GM19455 (cell line): ENCODE data around the gene SESN3.
"Not testable (repeated sequence)": the region's sequence is repeated elsewhere in the genome, so short reads cannot be mapped to it uniquely, and the experiment has no call there.

ENCODE experiments used
- ATAC-seq: cut with Tn5 transposase; IDR thresholded peaks from one replicate; pipeline ENCODE4 v1.9.1; 2021; ENCODE audit not compliant: unreplicated experiment

The SESN3 gene

DNA sequence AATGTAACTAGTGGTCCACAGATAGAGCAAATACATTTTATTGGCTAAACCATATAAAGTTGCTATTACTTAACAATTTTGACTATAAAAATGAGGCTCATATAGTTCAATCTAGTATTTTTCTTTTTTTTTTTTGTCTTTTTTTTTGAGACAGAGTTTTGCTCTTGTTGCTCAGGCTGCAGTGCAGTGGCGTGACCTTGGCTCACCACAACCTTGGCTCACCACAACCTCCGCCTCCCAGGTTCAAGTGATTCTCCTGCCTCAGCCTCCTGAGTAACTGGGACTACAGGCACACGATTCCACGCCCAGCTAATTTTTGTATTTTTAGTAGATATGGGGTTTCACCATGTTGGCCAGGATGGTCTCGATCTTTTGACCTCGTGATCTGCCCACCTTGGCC is 3.9 kb downstream of the SESN3 start:
- ATAC-seq, result not testable (repeated sequence)

GRCh38 chr11:95222817-95223216 is 8.2 kb downstream of the SESN3 start:
- ATAC-seq, result no peak

- no peak for ATAC-seq
Measured at GRCh38 chr11:95219599-95219998, 11.4 kb downstream of the SESN3 start.

DNA sequence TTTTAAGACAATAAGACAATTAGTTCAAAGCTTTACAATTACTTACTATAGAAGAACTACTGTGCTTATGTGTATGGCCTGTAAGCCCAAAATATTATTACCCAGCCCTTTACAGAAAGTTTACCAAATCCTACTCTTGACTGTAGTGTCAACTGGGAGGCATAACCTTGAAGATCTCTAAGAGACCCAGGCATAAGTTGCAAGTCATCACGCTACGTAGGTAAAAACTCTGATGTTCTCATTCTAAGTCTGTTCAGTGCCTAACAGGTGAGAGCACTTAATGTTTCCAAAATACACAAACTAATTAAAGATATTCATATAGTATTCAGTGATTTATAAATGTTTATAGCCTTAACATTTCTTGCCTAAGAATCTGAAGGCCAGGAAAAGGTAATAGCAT is 12.9 kb downstream of the SESN3 start:
- no peak for ATAC-seq

- no peak for ATAC-seq
Measured at GRCh38 chr11:95212609-95213008, 18.4 kb downstream of the SESN3 start.

GRCh38 chr11:95209535-95209934 is 21.5 kb downstream of the SESN3 start:
- not testable (repeated sequence) for ATAC-seq

DNA sequence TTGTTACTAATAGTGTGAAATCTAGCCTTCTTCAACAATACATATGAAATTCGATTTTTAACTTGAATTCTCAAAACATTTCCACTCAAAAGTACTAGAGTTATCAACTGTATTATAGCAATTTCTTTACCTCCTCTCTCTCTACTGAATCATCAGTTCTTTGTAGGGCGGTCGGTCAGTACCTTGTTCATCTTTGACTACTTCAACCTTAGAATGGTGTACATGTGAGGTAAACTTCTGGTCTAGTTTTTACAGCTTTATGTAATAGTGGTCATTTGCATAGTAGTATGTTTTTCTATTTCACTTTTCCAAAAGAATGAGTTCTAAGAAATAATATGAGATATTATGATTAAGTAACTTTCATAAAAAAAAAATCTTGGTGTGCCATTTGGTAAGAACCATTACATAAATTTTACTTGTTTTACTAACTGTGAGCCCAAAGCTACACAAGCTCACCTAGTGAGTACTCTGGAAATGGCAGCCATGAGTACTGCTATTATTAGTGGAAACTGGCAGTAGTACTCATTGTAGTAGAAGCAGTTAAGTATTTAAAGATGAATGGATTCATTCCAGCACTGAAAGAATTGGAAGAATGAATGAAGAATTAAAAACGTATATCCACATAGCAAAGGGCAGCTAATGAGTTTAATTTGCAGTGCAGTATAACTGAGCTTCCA is 30.1 kb downstream of the SESN3 start:
- no peak for ATAC-seq

DNA sequence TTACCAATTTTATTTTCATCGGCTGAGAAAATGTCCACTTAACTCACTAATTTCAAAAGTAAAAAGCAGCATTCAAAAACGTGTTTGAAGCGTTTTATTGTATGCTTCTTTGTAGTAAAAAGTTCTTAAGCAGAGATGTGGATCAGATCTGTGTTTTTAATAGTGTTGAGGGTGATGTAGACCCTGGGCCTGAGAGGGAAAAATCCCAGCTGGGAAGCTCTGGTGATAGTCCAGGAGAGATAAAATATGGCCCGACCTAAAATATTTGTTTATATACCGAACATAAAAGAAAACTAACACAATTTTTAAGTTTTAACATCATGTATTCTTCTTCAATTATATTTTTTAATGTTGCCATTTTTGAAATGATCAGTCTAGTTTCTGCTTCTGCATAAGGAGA is 35.2 kb downstream of the SESN3 start:
- no peak for ATAC-seq

- no peak for ATAC-seq
Measured at GRCh38 chr11:95193541-95193940, 37.5 kb downstream of the SESN3 start.

DNA sequence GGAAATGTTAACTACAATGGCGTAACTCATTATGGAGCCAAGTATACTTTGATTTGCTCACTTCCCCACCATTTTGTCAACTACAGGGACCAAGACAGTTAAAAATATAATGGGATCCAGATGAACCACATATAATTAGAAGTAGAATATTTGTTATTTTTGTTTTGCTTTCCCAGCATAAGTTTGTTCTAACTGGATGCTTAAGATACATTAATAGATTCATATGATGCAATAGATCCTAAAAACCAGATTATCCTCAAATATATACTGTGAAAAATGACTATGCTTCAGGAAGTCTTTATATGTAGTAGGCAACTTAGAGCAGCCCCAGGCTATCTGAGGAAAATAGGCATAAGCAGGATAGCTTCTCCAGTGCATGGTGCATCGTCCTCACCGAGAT is 38.3 kb downstream of the SESN3 start:
- no peak for ATAC-seq

DNA sequence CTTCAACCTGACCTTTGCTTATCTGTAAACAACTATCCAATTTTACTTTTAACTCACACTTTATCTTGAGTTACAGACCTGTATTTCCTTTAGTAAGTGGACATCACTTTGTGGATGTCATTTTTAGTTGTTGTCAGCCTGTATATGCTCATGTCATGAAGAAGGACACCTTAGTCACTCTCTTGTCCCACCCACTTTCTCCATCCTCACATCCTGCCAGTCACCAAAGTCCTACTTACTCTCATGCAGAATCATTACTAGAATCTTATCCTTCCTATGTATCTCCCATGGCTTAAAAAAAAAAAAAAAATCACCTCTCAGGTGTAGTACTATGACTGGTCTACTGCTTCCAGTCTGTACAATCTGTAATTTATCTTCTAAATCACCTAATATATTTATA is 43.3 kb downstream of the SESN3 start:
- no peak for ATAC-seq

DNA sequence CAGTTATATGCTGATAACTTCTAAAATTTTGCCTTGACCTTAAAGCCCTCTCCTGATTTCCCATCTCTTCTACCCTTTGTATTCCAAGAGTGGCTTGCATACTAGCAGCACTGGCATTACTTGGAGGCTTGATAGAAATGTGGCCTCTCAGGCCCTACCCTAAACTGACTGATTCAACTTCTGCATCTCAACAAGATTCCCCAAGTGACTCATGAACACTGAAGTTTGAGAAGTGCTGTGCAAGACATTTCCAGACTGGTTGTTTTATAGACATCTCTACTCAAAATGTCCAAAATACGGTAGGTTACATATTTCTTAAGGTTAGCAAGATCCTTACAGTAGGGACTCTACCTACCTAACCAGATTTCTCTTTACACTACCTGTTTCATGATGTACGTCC is 48.6 kb downstream of the SESN3 start:
- no peak for ATAC-seq

DNA sequence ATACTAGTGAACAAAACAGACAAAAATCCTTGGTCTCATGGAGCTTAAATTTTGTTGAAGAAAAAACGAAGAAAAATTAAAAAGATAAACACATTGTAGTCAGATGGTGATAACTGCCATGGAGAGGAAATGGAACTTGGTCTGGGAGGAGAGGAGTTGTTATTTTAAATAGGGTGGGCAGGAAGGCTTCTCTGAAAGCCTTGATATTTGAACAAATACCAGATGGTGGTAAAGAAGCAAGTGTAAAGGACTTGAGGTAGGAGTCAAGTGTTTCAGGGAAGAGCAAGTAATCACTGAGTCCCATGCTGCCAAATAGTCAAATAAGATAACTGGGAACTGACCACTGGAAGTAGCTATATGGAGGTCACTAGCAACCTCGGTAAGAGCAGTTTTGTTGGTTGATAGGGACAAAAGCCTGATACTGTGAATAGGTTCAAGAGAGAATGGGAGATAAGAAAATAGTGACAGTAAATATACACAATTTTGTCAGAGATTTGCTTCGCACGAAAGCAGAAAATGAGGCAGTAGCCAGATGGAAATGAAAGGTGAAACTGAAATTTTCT is 55.1 kb downstream of the SESN3 start:
- no peak for ATAC-seq

DNA sequence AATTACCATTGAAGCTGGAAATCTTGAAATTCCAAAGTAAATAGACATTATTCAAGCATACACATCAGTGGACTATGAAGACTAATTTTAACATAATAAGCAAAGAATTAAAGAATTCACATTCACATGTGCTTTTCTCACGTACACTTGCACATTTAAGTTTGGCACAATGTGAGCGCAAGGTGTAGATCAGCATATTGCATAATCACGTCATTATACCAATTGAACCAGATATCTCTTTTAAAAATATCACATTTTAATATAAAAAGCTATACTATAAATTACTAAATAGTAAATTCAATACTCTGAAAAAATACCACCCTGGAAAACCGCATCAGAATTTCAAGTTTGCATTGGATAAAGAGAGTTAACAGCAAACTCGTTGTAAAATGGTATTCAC is 60.7 kb downstream of the SESN3 start:
- ATAC-seq, result no peak

- no peak for ATAC-seq
Measured at GRCh38 chr11:95166781-95167180, 64.2 kb downstream of the SESN3 start.

GRCh38 chr11:95165638-95166037 is 65.4 kb downstream of the SESN3 start:
- no peak for ATAC-seq

DNA sequence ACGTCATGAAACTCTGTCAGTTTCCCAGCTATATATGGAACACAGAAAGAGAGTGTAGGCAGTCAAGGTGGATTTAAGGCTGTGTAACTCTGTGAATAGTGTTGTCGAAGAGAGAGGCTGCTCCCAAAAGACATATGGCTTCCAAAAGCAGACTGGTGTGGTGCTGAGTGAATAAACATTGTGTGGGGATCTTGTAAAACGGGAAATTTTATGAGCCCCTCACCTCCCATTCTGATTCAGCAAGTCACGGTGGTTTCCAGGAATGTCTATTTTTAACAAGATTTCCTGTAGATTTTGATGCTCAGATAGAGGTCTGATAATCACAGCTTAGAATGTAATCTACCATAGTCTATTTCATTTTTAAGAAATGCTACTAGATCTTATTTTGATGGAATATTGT is 67.9 kb downstream of the SESN3 start:
- ATAC-seq, result no peak

GRCh38 chr11:95161248-95161647 is 69.8 kb downstream of the SESN3 start:
- no peak for ATAC-seq

DNA sequence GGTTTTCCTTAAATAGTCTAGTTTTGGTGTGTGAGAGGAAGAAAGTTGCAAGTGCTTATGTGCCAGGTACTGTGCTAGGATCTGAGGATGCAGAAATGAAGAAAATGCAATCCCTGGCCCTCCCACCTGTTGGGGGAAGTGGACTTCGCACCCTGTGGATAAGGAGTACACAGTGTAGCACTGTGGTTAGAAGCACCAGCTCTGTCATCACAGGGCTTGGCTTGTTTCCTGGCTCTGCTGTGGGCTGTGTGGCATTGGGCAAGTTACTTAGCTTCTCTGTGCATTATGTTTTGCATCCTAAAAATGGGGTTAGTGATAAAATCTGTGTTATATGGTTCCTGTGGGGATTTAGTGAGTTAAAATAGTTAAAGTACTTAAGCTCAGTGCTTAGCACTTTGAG is 73.2 kb downstream of the SESN3 start:
- no peak for ATAC-seq

DNA sequence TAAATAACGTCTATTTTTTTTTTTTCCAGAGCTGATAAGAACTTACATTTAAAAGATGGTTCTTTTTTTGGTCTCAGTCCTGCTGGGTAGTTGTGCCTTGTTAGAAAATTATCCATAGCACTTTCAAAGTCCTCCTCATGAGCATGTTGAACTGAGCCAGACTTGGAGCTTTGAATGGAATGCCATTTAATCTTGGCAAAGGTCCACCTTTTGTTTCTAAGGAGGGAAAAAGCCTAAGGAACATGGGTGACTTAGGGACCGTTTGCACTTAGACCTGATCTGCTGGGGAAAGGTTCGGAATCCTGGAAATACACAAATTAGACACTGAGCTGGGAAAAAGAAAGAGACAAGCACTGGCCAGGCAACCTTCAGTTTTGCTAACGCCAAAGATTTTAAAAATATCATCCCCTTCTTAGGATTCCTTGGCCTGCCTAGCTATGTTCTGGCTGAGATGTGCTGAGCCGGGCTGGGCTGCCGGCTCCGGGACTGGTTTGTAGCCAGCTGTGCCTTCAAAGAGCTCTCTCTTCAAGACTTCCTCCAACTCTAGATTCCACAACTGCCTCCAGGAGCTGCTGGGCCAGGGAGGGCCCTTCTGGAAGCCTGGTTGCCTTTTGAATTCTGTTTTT is 74.0 kb downstream of the SESN3 start:
- no peak for ATAC-seq

- no peak for ATAC-seq
Measured at GRCh38 chr11:95156133-95156721, 74.8 kb downstream of the SESN3 start.

DNA sequence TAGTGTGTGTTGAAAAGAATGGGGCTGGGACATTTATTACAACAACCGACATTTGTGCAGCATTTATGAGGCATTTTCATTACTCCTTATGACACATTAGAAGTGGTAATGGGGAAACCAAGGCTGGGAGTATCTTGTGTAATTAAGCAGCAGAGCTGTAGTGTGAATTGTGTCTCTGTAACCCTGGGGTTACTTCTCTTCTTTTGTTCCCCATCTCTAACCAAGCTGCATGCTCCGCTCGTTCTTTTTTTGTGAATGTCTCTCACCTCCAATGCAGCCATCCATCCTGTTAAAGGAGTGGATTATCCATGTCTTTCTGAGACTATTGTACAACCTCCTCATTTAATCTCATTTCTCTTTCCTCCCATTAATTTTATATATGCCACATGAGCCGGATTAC is 75.6 kb downstream of the SESN3 start:
- ATAC-seq, result no peak
